Measurements from ENCODE around the gene TMUB2. TPM values are rescaled to one million over a fixed set of nuclear protein-coding genes. Genes with fewer than 3 reads are reported as not detected.

Gene TMUB2
- total RNA-seq, 1 donor from 2014 or later: 20.3 TPM

DNA sequence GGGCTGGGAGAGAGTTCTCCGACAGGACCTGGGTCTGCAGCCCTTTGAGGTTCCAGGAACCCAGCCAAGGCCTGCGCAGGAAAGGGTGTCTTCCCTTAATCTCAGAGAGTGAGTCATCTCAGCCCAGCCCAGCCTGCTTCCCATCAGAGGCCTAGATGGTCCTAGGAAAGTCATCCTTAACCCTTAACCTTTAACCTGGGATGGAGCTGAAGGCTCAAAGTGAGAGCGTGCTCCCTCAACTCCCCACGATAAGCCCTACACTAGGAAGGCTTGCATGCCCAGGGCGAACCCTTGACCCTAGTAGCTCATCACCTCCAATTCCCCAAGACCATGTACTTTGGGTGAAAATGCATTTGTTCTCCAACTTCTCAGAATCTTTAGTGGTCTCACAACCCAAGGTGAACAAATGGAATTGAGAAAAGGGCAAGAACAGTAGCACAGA is 17.7 kb downstream of the TMUB2 start:
- TF ChIP-seq, protein P1, sequence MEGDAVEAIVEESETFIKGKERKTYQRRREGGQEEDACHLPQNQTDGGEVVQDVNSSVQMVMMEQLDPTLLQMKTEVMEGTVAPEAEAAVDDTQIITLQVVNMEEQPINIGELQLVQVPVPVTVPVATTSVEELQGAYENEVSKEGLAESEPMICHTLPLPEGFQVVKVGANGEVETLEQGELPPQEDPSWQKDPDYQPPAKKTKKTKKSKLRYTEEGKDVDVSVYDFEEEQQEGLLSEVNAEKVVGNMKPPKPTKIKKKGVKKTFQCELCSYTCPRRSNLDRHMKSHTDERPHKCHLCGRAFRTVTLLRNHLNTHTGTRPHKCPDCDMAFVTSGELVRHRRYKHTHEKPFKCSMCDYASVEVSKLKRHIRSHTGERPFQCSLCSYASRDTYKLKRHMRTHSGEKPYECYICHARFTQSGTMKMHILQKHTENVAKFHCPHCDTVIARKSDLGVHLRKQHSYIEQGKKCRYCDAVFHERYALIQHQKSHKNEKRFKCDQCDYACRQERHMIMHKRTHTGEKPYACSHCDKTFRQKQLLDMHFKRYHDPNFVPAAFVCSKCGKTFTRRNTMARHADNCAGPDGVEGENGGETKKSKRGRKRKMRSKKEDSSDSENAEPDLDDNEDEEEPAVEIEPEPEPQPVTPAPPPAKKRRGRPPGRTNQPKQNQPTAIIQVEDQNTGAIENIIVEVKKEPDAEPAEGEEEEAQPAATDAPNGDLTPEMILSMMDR (IDR thresholded peaks at IDR 0.05; ENCODE audit: insufficient read depth, low read length, severe bottlenecking): no peak
- DNase-seq (ENCODE audit: low read depth): peak; percentile 61
- no peaks in the 10 kb centered on the region for H3K27me3 ChIP-seq (ENCODE audit: control insufficient read depth, insufficient read depth, low read length)
- peak; percentile 7 for FAIRE-seq
- H3K4me3 ChIP-seq (ENCODE audit: low read depth, low read length): no peak overlapping the region
- peaks cover 10% of the 10 kb centered on the region for H3K36me3 ChIP-seq (ENCODE audit: control insufficient read depth, insufficient read depth, low read length)

DNA sequence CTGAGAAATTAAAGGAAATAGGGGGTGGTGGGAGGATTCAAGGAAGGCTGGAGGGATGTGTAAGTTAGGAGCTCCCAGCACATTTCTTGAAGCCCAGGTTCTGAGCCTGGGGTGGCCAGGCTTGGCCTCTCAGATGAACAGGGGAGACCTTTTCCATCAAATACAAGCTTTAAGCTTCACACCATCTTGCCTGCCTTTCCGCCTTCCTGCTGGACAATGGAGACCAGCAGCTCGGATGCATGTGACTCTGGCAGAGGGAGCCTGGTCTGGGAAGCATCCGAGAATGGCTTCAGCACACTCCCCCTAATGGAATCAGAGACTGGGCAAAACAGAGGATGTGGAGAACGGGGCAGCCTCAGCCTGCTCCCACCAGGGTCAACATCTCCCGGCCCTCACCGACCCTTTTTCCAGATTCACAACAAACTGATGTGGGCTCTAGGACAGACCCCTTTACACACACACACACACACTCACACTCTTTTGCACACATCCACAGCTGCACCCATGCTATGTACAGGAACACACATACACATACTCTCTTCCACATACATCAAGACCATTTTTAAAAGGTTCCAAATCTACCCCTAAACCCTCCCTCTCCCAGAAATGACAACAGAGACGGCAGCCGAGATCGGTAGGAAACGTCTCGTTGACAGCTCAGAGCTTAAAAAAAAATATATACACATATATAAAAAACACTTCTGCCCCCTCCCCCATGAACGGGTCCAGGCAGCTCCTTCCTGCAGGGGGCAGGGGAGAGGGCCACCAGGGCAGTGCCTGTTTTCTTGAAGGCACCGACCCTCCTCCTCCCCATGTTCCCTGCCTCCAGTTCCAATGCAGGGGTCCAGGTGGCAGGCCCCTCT is 19.4 kb downstream of the TMUB2 start:
- Histone ChIP-seq H3K36me3 (ENCODE audit: control insufficient read depth, insufficient read depth, low read length) (peaks cover 23% of the 10 kb centered on the region), H3K4me3 (ENCODE audit: low read depth, low read length) (no peak overlapping the region), H3K27me3 (ENCODE audit: control insufficient read depth, insufficient read depth, low read length) (no peaks in the 10 kb centered on the region)
- DNase-seq (ENCODE audit: low read depth) (no peak), FAIRE-seq (no peak)
- TF ChIP-seq, protein P1 (IDR thresholded peaks at IDR 0.05; ENCODE audit: insufficient read depth, low read length, severe bottlenecking): peak; percentile 41

DNA sequence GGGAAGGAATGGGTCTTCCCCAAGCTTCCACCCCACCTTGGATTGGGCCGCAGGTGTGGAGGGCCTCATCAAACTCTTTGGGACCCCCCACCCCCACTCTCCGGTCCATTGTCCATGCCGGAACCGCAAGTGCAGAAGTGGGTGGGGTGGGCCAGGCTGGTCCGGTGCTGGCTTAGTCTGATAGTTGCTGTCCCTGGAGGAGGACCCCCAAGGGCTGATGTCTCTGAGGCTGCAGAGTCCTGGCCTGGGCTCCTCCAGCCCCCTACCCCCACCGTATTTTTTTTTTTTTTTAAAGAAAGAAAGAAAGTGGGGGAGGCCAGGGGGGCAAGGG is 20.0 kb downstream of the TMUB2 start:
- DNase-seq (ENCODE audit: low read depth) (no peak), FAIRE-seq (no peak)
- TF ChIP-seq, protein P1 (IDR thresholded peaks at IDR 0.05; ENCODE audit: insufficient read depth, low read length, severe bottlenecking): no peak
- Histone ChIP-seq H3K36me3 (ENCODE audit: control insufficient read depth, insufficient read depth, low read length) (peaks cover 27% of the 10 kb centered on the region), H3K27me3 (ENCODE audit: control insufficient read depth, insufficient read depth, low read length) (no peaks in the 10 kb centered on the region), H3K4me3 (ENCODE audit: low read depth, low read length) (no peak overlapping the region)

DNA sequence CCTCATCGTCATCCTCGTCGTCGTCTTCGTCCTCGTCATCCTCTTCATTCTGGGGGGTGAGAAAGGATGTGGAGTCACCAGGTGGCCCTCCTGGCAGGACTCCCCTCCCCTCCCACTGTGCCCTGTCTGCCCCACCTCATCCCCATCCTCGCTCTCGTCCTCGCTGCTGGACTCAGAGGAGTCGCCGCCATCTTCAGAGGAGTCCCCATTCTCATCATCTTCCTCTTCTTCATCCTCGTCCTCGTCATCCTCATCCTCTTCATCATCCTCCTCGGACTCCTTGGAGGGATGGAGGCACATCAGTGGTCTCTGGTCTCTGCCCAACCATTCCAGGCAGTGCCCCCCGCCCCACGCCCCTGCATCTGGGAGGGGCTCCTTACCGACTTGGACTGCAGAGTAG is 20.5 kb downstream of the TMUB2 start:
- Histone ChIP-seq H3K27me3 (ENCODE audit: control insufficient read depth, insufficient read depth, low read length) (no peaks in the 10 kb centered on the region), H3K36me3 (ENCODE audit: control insufficient read depth, insufficient read depth, low read length) (peaks cover 27% of the 10 kb centered on the region), H3K4me3 (ENCODE audit: low read depth, low read length) (no peak overlapping the region)
- FAIRE-seq (no peak), DNase-seq (ENCODE audit: low read depth) (no peak)
- TF ChIP-seq, protein P1 (IDR thresholded peaks at IDR 0.05; ENCODE audit: insufficient read depth, low read length, severe bottlenecking): no peak

DNA sequence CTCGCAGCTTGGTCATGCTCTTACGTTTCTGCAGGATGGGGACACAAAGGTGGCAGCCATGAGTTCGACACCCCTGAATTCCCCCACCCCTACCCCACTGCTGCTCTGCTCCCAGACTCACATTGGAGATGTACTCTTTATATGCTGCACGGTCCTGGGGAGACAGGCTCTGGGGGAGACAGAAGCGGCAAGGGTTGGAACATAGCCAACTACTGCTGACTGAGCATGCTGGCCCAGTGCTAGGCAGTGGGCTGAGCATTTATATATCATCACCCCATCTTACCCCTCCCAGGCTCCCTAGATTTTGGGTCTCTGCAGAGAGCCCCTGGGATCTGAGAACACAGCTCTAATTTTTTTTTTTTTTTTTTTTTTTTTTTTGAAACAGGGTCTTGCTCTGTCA is 21.0 kb downstream of the TMUB2 start:
- FAIRE-seq: no peak
- TF ChIP-seq, protein P1 (IDR thresholded peaks at IDR 0.05; ENCODE audit: insufficient read depth, low read length, severe bottlenecking): no peak
- DNase-seq (ENCODE audit: low read depth): no peak
- Histone ChIP-seq H3K36me3 (ENCODE audit: control insufficient read depth, insufficient read depth, low read length) (peaks cover 27% of the 10 kb centered on the region), H3K4me3 (ENCODE audit: low read depth, low read length) (no peak overlapping the region), H3K27me3 (ENCODE audit: control insufficient read depth, insufficient read depth, low read length) (no peaks in the 10 kb centered on the region)
